Smooth muscle cell (in vitro differentiated cells): ENCODE measurements around the gene MT4. TPM values are rescaled to one million over a fixed set of nuclear protein-coding genes. Genes with fewer than 3 reads are reported as not detected.

ENCODE experiments used
- polyA plus RNA-seq: library from polyadenylated mRNA; unstranded; fragments of >200 nt; fragmentation: Nextera tagmentation; extraction: Ambion mirVana; gene quantifications from 2 replicates; pipeline ENCODE4 v1.2.1, GENCODE V29; 2016
- total RNA-seq: library from RNA; depleted of rRNA; stranded (reverse); fragments of >200 nt; gene quantifications from 2 replicates; pipeline ENCODE4 v1.2.3, GENCODE V29; 2014

The MT4 gene
- total and polyA plus RNA-seq, 2 experiments from 2014 or later = not detected

Other genes with a start within 250 kb of the MT4 start
- 60.6 and 76.6 TPM in 2 replicates for gene AMFR, start 139.5 kb upstream of the MT4 start, total RNA-seq
- gene AMFR, start 139.5 kb upstream of the MT4 start, polyA plus RNA-seq = 45.2 and 49.1 TPM in 2 replicates
- 101 and 119 TPM in 2 replicates for gene NUDT21, start 113.7 kb upstream of the MT4 start, total RNA-seq
- gene NUDT21, start 113.7 kb upstream of the MT4 start, polyA plus RNA-seq = 44.4 and 55.5 TPM in 2 replicates
- gene OGFOD1, start 113.5 kb upstream of the MT4 start, total RNA-seq = 56.7 and 107 TPM in 2 replicates
- gene OGFOD1, start 113.5 kb upstream of the MT4 start, polyA plus RNA-seq = 55.8 and 68.7 TPM in 2 replicates
- gene BBS2, start 45.0 kb upstream of the MT4 start, total RNA-seq = 33.2 and 43.4 TPM in 2 replicates
- gene BBS2, start 45.0 kb upstream of the MT4 start, polyA plus RNA-seq = 20.4 and 32.7 TPM in 2 replicates
- not detected in 2 replicates for gene MT3, start 24.5 kb downstream of the MT4 start, total RNA-seq
- gene MT3, start 24.5 kb downstream of the MT4 start, polyA plus RNA-seq = 0.65 TPM in 1 of 2 replicates, not detected in the other
- gene MT2A, start 43.5 kb downstream of the MT4 start, total RNA-seq = 12.6 and 14.8 TPM in 2 replicates
- 171 and 225 TPM in 2 replicates for gene MT2A, start 43.5 kb downstream of the MT4 start, polyA plus RNA-seq
- 0.67 and 2.0 TPM in 2 replicates for gene MT1E, start 60.7 kb downstream of the MT4 start, total RNA-seq
- gene MT1E, start 60.7 kb downstream of the MT4 start, polyA plus RNA-seq = 2.2 and 10.3 TPM in 2 replicates
- gene MT1M, start 67.6 kb downstream of the MT4 start, total RNA-seq = not detected in 2 replicates
- 0.19 TPM in 1 of 2 replicates, not detected in the other for gene MT1M, start 67.6 kb downstream of the MT4 start, polyA plus RNA-seq
- gene MT1A, start 73.6 kb downstream of the MT4 start, total RNA-seq = not detected in 2 replicates
- gene MT1A, start 73.6 kb downstream of the MT4 start, polyA plus RNA-seq = not detected in 2 replicates
- gene MT1B, start 86.8 kb downstream of the MT4 start, total RNA-seq = not detected in 2 replicates
- not detected in 2 replicates for gene MT1B, start 86.8 kb downstream of the MT4 start, polyA plus RNA-seq
- gene MT1F, start 92.9 kb downstream of the MT4 start, total RNA-seq = 0.81 and 5.9 TPM in 2 replicates
- 0.50 and 2.3 TPM in 2 replicates for gene MT1F, start 92.9 kb downstream of the MT4 start, polyA plus RNA-seq
- gene MT1G, start 103.0 kb downstream of the MT4 start, total RNA-seq = not detected in 2 replicates
- gene MT1G, start 103.0 kb downstream of the MT4 start, polyA plus RNA-seq = 0.40 TPM in 1 of 2 replicates, not detected in the other
- gene MT1H, start 104.7 kb downstream of the MT4 start, total RNA-seq = not detected in 2 replicates
- gene MT1H, start 104.7 kb downstream of the MT4 start, polyA plus RNA-seq = not detected in 2 replicates
- 0.76 and 4.3 TPM in 2 replicates for gene MT1X, start 117.4 kb downstream of the MT4 start, total RNA-seq
- gene MT1X, start 117.4 kb downstream of the MT4 start, polyA plus RNA-seq = 11.7 and 12.8 TPM in 2 replicates
- gene NUP93, start 165.1 kb downstream of the MT4 start, total RNA-seq = 40.7 and 45.6 TPM in 2 replicates
- gene NUP93, start 165.1 kb downstream of the MT4 start, polyA plus RNA-seq = 55.8 and 60.9 TPM in 2 replicates